GM18499 (cell line): ENCODE measurements around the gene HES6.
"Not testable (repeated sequence)": the region's sequence is repeated elsewhere in the genome, so short reads cannot be mapped to it uniquely, and the experiment has no call there.

Source experiments
- ATAC-seq: cut with Tn5 transposase; IDR thresholded peaks from one replicate; pipeline ENCODE4 v1.9.1; 2021; ENCODE audit warnings: moderate number of reproducible peaks; ENCODE audit not compliant: insufficient read depth, unreplicated experiment

The HES6 gene

GRCh38 chr2:238274152-238274865, 34.5 kb upstream of the HES6 start:
- no peak for ATAC-seq

DNA sequence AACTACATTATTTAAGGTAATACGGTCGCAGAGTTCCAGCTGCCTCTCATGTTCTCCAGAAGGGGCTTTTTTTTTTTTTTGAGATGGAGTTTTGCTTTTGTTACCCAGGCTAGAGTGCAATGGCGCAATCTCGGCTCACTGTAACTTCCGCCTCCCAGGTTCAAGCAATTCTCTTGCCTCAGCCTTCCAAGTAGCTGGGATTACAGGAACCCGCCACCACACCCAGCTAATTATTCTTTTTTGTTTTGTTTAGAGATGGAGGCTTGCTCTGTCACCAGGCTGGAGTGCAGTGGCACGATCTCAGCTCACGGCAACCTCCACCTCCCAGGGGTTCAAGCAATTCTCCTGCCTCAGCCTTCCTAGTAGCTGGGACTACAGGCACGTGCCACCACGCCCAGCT, 33.6 kb upstream of the HES6 start:
- ATAC-seq = not testable (repeated sequence)

DNA sequence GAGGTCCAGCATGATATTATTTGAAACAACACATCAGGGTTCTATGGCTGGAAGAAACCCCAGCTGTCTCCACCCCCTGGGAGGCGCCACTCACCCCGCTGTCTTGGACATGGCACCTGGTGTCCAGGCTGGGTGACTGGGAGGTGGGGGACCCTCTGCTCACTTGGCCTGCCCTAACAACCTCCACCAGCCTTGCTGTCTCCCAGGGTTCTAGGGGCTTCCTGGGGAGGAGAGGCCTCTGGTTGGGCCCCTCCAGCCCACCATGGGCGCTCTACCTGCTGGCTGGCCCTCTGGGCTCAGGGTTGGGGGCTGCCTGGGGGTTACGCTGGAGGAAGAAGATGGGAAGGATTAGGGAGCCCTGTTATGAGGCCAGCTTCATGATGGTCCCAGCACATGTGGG, 32.3 kb upstream of the HES6 start:
- ATAC-seq = no peak

GRCh38 chr2:238271686-238272085, 31.8 kb upstream of the HES6 start:
- ATAC-seq = not testable (repeated sequence)

- no peak for ATAC-seq
Observed at GRCh38 chr2:238271061-238271554, 31.3 kb upstream of the HES6 start.

GRCh38 chr2:238270606-238271005, 30.8 kb upstream of the HES6 start:
- no peak for ATAC-seq

GRCh38 chr2:238269741-238270140, 29.9 kb upstream of the HES6 start:
- no peak for ATAC-seq

GRCh38 chr2:238267884-238268680, 28.2 kb upstream of the HES6 start:
- no peak for ATAC-seq

DNA sequence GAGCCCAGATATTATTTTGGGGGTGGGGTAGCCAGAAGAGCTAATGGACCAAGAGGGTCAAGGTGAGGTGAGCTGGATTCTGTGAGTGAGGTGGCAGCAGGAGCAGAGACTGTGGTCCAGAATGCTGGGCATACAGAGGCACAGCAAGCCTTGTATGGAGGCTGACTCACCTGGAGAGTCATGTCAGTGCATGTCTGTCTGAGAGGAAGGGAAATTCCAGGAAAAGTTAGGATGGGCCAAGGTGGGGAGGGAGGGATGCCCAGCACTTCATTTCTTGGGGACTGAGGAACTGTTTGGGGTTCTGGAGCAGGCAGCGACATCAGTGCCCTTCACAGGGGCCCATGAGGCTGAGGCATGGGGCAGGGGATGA, 27.5 kb upstream of the HES6 start:
- no peak for ATAC-seq

DNA sequence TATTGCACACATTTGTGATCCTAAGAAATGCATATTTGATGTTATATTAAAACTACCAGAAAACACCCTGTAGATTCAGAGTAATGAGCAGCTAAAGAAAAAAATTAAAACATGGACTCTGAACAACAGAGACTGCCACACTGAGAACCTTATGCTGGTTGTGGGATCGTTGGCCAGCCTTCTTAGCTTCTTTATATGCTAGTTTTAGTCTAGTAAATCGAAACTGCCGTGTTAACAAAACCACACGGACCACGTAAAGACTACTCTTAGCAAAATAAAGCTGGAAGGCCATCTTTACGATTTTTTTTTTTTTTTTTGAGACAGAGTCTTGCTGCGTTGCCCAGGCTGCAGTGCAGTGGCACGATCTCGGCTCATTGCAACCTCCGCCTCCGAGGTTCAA, 25.8 kb upstream of the HES6 start:
- no peak for ATAC-seq

- ATAC-seq = no peak
Observed at GRCh38 chr2:238264072-238264460, 24.2 kb upstream of the HES6 start.

DNA sequence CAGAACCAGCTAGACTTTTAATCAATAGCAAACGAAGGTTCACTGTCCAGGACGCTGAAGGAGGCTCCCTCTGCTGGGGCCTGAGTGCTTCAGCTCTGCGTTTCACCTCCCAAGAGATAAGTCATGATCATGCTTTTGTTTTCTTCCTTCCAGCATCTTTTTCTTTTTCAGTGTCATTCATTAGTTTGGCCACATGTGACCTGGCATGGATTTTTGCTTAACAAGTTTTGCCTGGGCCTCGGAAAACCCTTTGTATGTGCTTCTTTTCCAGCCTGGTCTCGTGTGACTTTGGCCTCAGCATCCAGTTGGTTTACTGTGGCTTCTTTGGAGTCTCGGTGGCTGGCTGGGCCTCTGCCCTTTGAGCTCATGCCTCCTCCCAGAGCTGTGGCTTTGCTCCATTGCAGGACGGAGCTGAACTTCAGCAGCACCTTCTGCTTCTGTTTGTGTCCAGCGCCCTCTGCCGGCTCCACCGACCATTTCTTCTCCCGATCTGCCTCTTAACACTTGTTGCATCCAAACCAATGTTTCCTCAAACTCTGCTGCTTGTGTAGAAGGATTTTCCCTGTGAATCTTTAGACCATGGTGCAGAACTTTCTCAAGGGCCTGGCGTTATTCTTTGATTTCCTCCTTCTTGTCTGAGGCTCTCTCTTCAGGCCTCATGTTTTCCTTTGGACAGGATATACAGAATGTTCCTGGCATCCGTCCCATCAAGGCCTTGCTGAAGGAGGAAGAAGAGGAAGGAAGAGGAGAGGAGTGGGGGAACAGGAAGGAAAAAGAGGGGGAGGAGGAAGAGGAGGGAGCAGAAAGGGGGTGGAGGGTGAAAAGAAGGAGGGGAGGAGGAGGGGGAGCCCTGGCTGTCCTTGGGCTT, 23.6 kb upstream of the HES6 start:
- no peak for ATAC-seq

DNA sequence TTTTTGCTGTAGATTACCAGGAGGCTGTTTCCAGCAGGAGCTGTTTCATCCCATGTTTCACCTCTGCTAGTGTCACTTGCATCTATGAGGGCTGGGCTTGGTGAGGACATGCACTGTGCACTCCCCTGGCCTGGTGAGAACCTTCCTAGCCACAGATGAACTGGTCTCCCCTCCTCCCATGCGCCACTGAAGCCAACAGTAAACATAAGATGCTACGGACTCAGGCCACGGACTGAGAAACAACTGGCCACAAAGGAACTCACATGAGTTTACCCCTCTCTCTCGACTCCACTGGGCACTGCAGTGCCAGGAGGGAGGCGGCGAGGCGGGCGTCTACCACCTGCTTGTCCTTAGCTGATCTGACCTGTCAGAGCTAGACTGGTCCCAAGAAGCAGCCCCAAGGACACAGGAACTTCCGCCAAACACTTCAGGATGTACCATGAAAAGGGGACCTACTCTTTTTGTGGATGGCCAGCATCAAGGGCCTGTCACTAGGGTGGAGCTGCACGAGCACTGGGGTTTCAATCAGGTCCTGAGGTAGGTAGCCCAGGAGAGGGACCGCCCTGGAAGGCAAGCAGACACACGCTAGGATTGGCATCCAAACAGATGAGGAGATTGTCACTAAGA, 22.8 kb upstream of the HES6 start:
- no peak for ATAC-seq

DNA sequence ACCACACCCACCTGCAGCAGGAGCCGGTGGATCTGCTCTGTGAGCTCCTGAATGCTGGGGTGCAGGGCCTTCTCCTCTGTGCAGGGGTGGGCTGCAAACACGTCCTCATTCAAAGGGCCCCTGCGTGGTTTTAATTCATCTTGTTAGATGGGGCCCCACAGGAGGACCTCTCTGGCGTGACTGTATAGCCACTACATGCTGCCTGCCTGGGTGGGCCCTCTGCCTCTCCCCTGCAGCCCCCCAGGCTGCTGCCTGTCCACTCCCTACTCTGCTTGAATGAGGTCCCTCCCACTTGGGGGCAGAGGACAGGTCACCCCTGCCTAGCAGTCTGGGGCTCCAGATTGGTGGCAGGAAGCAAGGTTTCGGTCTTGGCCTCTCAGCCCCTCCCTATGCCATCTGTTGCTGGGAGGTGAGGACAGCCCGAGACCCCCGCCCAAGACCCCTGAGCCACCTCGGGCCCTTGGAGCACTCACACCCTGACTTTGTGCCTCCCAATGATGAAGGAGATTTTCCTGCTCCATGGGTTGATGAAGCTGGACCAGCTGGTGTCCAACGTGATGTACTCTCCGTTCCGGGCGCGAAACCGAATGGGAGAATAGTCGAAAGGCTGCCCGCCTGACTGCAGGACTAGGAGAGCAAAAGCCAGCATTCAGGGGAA, 22.0 kb upstream of the HES6 start:
- ATAC-seq = no peak

DNA sequence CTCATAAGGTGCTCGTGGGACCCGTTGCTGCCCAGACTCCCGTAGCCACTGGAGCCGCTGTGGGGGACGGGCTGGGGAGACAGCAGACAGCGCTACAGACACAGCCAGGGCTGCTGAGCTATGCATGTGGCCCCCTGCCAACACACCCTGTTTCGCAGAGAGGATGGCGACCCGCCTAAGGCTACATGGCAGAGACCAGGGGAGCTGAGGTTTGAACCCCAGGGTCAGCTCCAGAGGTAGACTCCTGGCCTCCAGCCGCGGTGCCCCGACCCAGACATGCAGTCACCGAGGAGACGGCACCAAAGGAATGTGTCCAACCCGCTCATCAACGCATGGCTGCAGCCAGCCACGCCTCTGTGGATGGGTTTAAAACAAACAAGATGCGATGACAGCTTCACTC, 21.0 kb upstream of the HES6 start:
- ATAC-seq = no peak

GRCh38 chr2:238259061-238260020, 19.5 kb upstream of the HES6 start:
- ATAC-seq = no peak

DNA sequence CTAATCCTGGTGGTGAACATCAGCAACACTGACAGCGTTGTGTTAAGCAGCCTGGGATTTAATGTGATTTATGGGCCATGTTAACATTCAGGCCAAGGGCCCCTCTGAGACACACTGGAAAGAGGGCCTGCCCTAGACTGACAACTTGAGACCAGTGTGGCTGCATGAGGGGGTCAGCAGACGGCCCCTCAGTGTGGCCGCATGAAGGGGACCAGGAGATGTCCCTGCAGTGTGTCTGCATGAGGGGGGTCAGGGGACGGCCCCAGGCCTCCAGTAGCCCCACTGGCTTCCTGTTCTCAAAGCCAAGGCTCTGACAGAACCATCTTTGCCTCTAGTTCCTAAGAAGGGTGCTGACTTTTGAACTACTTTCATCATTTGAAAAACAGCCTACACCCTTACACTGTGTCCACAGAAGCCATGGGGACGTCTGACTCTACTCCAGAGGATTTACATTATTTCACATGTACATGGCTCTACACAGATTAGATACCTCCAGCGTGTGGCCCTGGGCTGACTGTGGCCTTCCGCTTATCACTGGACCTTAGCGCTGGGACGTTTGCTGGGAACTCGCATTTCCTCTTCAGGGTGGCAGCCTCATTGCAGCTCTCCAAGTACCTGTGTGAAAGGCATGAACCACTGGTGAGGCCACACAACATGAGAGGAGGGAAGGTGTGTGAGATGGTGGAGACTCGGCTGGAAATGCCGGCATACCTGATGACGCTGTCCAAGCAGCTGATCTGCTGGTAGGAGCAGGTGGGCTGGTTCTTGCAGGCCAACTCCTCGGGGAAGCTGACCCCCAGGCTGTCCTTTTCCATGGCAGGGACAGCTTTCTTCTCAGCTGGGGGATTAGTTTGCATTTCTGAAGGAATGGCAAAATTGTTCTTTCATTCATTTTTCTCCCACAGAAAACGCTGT, 18.2 kb upstream of the HES6 start:
- no peak for ATAC-seq

GRCh38 chr2:238256594-238257104, 16.8 kb upstream of the HES6 start:
- ATAC-seq = no peak
